OCI-M2 (cell line): Measurements from ENCODE around the gene COA1.
"Not testable (repeated sequence)": the region's sequence is repeated elsewhere in the genome, so short reads cannot be mapped to it uniquely, and the experiment has no call there.

Experiments used
- DNase-seq: peaks from one replicate; lab custom pipeline; 2025; ENCODE audit not compliant: unreplicated experiment; lab: John Stamatoyannopoulos, UW

COA1 gene

DNA sequence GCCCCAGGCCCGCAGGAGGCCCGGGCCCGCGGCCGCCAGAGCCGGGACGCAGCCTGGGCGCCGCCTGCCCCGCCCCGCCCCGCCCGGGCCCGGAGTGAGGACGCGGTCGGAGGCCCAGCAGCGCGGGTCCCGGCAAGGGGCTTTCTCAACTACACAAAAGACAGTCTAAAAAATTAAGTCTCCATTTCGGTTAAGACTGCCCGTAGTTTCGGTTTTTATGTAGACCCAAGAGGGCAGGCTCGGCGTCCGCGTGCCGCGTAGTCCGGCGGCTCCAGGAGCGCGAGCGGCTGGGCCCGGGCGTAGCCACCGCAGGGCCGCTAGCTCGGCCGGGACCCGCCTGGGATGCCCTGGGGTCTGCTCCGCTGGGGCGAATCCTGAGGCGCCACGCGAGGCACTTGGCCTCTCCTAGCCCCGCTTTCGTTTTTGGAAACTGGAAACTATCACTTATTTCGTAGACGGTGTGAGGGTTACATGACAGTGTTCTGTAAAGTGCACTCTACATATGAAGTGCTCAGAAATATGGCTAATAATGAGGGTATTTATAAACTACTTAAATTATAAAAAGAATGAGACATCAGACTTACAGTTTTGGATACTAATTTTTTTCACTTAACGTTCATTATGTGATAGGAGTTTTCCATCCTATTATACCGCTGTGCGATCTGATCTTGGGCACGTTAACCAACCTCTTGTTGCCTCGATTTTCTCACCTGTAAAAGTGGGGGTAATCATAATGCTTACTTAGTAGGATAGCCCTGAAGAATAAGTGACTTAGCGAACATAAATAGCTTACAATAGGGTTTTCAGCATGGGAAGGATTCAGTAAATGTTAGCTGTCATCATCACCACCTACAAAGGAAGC is 29.7 kb upstream of the COA1 start:
- DNase-seq: no peak

GRCh38 chr7:43758029-43758821 is 28.9 kb upstream of the COA1 start, which contains the start of gene BLVRA:
Gene BLVRA, plus strand, starts transcription at chr7:43758680. Its CDS starts 12,479 bp downstream, at chr7:43771159.
- no peak for DNase-seq

GRCh38 chr7:43757073-43757720 is 27.9 kb upstream of the COA1 start:
- no peak for DNase-seq

GRCh38 chr7:43756368-43757072 is 27.2 kb upstream of the COA1 start:
- DNase-seq: no peak

DNA sequence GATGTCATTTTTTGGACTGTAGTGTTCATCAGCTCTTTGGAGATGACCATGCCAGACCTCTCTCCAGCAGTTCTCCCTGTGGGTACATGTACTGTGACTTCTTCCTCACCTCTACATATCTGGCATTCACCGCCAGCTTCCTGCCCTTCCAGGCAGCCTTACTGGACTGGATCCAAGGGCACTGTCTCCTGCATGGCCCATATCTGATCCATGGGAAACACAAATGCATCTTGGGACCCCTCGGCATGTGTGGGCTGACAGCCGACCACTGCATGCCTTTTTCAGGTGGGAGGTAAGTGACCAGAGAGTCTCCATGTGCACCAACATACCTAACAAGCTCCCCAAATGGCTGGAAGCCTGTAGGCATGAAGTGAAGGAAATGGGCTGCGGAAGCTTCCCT is 25.3 kb upstream of the COA1 start:
- no peak for DNase-seq

- no peak for DNase-seq
Measured at GRCh38 chr7:43753843-43754242, 24.5 kb upstream of the COA1 start.

DNA sequence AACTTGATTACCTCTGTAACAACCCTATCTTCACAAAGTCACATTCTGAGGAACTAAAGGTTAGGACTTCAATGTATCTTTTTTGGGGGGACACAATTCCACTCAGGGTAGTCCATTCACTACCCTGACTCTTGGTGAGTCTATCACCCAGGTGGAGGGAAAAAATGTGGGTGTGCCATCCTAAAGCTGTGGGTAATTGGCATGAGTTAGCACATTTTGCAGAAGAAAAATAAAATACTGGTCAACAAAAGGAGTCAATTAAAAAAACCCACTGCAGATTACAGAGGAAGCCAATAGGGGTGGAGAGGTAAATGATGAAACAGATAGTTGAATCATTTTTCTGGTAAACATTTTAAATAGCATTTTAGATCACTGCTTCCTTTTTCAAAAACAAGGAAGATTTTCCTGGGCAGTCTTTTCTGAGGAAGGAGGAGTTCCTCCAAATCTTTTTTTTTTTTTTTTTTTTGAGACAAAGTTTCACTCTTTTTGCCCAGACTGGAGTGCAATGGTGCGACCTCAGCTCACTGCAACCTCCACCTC is 24.0 kb upstream of the COA1 start:
- DNase-seq: no peak

DNA sequence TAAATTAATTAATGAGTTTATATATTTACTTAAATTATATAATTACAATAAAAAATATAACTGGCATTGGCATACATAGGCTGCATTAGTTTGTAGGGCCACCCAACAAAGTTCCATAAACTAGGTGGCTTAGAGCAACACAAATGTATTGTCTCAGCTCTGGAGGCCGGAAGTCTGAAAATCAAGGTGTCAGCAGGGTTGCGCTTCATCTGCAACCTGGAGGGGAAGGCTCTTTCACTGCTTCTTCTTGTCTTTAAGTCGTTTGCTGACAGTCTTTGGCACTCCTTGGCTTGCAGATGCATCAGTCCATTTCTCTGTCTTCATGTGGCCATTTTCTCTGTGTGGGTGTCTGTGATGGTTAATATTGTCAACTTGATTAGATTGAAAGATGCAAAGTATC is 23.1 kb upstream of the COA1 start:
- DNase-seq: no peak

GRCh38 chr7:43750016-43750887 is 20.9 kb upstream of the COA1 start:
- no peak for DNase-seq

- no peak for DNase-seq
Measured at GRCh38 chr7:43749383-43749940, 20.1 kb upstream of the COA1 start.

- no peak for DNase-seq
Measured at GRCh38 chr7:43747328-43748105, 18.2 kb upstream of the COA1 start.

DNA sequence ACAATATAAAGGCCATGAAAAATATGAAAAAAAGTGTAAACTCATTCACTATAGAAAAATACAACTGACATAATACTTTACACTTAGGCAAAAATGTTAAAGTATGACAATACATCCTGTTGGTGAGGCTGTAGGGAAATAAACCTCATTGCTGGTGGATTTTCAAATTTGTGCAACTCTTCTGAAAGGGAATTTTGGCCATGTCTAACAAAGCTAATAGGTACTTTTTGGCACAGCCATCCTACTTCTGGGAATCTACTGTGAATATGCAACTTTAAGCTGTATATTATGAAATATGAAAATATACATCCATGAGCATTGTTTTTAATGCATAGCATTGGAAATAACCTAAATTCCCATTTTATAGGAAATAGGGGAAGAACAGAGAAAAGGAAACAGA is 13.4 kb upstream of the COA1 start:
- DNase-seq: no peak

DNA sequence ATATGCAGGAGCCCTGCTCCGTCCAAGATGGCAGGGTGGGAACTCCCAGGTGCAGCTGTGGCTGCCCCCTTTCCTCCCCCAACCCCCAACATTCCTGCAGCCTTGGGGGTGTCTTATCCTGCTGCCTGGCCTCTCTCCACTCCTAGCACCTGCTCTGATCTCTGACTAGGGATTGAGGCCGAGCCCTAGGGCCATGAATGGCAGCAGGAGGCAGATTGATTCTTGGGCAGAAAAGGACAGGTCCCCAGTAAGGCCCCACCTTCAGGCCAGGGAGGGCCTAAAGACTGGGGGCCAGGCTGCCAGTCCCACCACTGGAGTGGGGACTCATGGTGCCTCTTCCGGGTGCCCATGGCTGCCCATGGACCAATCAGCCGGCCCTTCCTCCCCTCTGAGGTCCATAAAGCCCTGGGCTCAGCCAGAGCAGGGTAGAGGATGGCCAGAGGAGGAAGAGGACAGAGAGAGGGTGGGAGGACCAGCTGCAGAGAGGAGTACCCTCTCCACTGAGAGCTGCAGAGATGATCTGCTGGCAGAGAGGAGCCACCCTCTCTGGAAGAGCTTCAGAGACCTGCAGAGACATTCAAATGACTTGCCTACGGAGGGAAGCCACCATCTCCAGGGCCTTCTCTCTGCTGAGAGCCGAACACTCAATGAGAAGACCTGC is 8.3 kb upstream of the COA1 start:
- no peak for DNase-seq

GRCh38 chr7:43735802-43736603 is 6.7 kb upstream of the COA1 start:
- no peak for DNase-seq

DNA sequence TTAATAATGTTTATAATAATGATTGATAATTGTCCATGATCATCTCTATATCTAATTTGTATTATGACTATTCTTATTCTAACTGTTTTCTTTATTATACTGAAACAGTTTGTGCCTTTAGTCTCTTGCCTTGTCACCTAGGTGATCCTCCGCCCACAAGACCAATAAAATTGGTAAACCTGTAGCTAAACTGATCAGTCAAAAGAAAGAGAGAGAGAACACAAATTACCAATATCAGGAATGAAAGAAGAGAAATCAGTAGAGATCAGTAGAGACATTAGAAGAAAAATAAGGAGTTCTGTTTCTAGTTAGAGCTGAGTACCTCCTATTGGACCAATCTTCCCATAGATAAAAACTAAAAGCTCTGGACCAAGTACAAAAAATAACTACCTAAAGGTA is 6.1 kb upstream of the COA1 start:
- DNase-seq: no peak

DNA sequence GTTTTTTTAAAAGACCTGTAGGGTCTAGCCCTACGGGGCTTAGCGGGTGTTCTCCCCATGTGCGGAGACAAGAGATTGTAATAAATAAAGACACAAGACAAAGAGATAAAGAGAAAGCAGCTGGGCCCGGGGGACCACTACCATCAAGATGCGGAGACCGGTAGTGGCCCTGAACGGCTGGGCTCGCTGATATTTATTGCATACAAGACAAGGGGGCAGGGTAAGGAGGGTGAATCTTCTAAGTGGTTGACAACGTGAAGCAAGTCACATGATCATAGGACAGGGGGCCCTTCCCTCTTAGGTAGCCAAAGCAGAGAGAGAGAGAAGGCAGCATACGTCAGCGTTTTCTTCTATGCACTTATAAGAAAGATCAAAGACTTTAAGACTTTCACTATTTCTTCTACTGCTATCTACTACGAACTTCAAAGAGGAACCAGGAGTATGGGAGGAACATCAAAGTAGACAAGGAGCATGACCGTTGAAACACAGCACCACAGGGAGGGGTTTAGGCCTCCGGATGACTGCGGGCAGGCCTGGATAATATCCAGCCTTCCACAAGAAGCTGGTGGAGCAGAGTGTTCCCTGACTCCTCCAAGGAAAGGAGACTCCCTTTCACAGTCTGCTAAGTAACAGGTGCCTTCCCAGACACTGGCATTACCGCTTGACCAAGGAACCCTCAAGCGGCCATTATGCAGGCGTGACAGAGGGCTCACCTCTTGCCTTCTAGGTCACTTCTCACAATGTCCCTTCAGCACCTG is 5.4 kb upstream of the COA1 start:
- not testable (repeated sequence) for DNase-seq

- not testable (repeated sequence) for DNase-seq
Measured at GRCh38 chr7:43731494-43731893, 2.2 kb upstream of the COA1 start.
